MM.1S (cell line): ENCODE results near the gene ZNF516.

ENCODE experiments used
- CTCF ChIP-seq: fragments of 300-600 bp; sonication (generic); IDR thresholded peaks from 2 replicates; pipeline ENCODE4 v1.5.1; 2016; ENCODE audit warnings: antibody characterized with exemption, low read length, mixed read lengths
- EZH2 ChIP-seq: fragments of 300-600 bp; sonication (generic); optimal IDR thresholded peaks from 2 replicates; pipeline ENCODE3; 2017; ENCODE audit warnings: low read depth, mild to moderate bottlenecking, antibody characterized with exemption, low read length, mixed read lengths
- EZH2phosphoT487 ChIP-seq: fragments of 300-600 bp; sonication (generic); IDR thresholded peaks from 2 replicates; pipeline ENCODE4 v1.6.1; 2018; ENCODE audit warnings: antibody characterized with exemption, low read length

DNA sequence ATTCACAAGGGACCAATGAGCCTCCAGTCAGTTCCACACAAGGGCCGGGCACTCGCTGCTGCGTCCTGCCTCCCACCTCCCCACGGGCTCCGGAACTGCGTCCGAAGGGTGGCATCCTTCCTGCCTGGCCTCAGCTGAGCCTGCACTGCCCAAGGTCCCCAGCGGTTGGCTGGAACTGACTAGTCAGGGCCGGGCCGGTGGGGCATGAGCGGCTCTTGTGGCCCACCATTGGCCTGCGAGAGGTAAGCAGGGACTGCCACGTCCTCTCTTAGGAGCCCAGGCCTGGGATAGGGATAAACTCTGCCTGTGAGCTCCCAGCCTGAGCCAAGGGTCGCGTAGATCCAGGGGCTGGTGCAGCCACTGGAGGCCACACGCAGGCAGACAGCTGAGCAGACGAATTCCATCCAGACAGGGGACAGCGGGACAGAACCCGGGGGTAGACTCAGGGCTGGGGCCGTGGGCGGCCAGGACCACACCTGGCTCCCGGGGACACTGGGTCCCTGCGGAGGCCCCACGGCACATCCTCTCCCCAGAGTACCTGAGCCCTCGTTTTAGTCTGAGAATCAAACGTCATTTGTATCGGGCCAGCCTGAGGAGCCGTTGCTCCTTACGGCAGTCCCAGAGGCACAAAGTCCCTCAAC is 148.4 kb downstream of the ZNF516 start:
- no peak for TF ChIP-seq CTCF
- TF ChIP-seq EZH2phosphoT487: no peak
- TF ChIP-seq EZH2: no peak
